ENCODE data around the gene LRP11. TPM values are rescaled to one million over a fixed set of nuclear protein-coding genes. Genes with fewer than 3 reads are reported as not detected.

Gene LRP11
- total and polyA plus RNA-seq, 4 donors, result 15.8 to 39.5 (median 26.5) TPM

GRCh38 chr6:149876241-149876933 lies 12.2 kb upstream of the LRP11 start:
- no peaks in the 10 kb centered on the region for H3K27me3 ChIP-seq (ENCODE audit: control insufficient read depth in 3 of 3, insufficient read depth in 3 of 3, low read length in 2 of 3)
- H3K36me3 ChIP-seq (ENCODE audit: control insufficient read depth in 4 of 4, insufficient read depth in 4 of 4, low read length in 4 of 4), result no peaks in the 10 kb centered on the region
- H3K27ac ChIP-seq (ENCODE audit: low read depth in 1 of 2, low read length in 1 of 2), result no peak overlapping the region
- H3K4me1 ChIP-seq (ENCODE audit: control insufficient read depth in 5 of 5, insufficient read depth in 5 of 5, low read length in 5 of 5), result no peaks in the 10 kb centered on the region
- TF ChIP-seq CTCF (IDR thresholded peaks at IDR 0.05; ENCODE audit: control extremely low read depth, extremely low read depth), result no peak
- 88 to 94% methylated on average over 3 of the region's 3 CpGs for WGBS, 2 donors
- H3K4me3 ChIP-seq, result no peak overlapping the region
- no peaks in the 10 kb centered on the region for H3K9me3 ChIP-seq (ENCODE audit: control insufficient read depth in 4 of 4, insufficient read depth in 3 of 4, low read length in 3 of 4)
- DNase-seq (no peak), ATAC-seq (ENCODE audit: insufficient read depth, low FRiP score) (no peak)
- H3K9ac ChIP-seq (ENCODE audit: insufficient read depth in 1 of 2, low read length in 2 of 2), result no peak overlapping the region

DNA sequence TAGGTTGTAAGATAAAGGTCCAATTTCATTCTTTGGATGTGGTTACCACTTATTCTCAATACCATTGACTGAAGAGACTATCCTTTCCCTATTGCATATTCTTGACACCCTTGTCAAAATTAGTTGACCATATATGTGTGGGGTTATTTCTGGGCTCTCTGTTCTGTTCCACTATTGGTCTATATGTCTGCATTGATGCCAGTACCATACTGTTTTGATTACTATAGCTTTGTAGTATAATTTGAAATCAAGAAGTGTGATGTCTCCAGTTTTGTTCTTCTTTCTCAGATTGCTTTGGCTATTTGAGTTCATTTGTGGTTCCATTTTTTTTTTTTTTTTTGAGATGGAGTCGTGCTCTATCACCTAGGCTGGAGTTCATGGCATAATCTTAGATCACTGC lies 8.1 kb upstream of the LRP11 start:
- Histone ChIP-seq H3K9ac (ENCODE audit: insufficient read depth in 1 of 2, low read length in 2 of 2) (no peak overlapping the region), H3K4me3 (no peak overlapping the region), H3K9me3 (ENCODE audit: control insufficient read depth in 4 of 4, insufficient read depth in 3 of 4, low read length in 3 of 4) (no peaks in the 10 kb centered on the region), H3K4me1 (ENCODE audit: control insufficient read depth in 5 of 5, insufficient read depth in 5 of 5, low read length in 5 of 5) (no peaks in the 10 kb centered on the region), H3K27me3 (ENCODE audit: control insufficient read depth in 3 of 3, insufficient read depth in 3 of 3, low read length in 2 of 3) (no peaks in the 10 kb centered on the region), H3K36me3 (ENCODE audit: control insufficient read depth in 4 of 4, insufficient read depth in 4 of 4, low read length in 4 of 4) (no peaks in the 10 kb centered on the region), H3K27ac (ENCODE audit: low read depth in 1 of 2, low read length in 1 of 2) (no peak overlapping the region)
- no peak for ATAC-seq (ENCODE audit: insufficient read depth, low FRiP score)
- 86 to 88% methylated on average over 1 of the region's 1 CpG for WGBS, 2 donors
- no peak for DNase-seq
- TF ChIP-seq CTCF (IDR thresholded peaks at IDR 0.05; ENCODE audit: control extremely low read depth, extremely low read depth), result no peak

DNA sequence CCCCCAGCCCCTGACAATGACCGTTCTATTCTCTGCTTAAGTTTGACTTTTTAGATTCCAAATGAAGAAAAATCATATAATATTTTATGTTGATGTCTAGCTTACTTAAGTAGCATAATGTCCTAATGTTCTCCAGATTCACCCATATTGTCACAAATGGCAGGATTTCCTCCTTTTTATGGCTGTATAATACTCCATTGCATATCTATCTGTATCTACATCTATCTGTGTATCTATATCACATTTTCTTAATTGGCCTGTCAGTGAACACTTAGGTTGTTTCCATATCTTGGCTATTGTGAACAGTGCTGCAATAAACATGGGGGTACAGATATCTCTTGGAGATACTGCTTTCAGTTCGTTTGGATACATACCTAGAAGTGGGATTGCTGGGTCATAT lies 7.0 kb upstream of the LRP11 start:
- H3K36me3 ChIP-seq (ENCODE audit: control insufficient read depth in 4 of 4, insufficient read depth in 4 of 4, low read length in 4 of 4), result no peaks in the 10 kb centered on the region
- no peak for TF ChIP-seq CTCF (IDR thresholded peaks at IDR 0.05; ENCODE audit: control extremely low read depth, extremely low read depth)
- H3K27me3 ChIP-seq (ENCODE audit: control insufficient read depth in 3 of 3, insufficient read depth in 3 of 3, low read length in 2 of 3), result no peaks in the 10 kb centered on the region
- no peaks in the 10 kb centered on the region for H3K4me1 ChIP-seq (ENCODE audit: control insufficient read depth in 5 of 5, insufficient read depth in 5 of 5, low read length in 5 of 5)
- WGBS, 2 donors, result 90 to 93% methylated on average over 2 of the region's 2 CpGs
- no peak overlapping the region for H3K9ac ChIP-seq (ENCODE audit: insufficient read depth in 1 of 2, low read length in 2 of 2)
- no peak overlapping the region for H3K4me3 ChIP-seq
- H3K27ac ChIP-seq (ENCODE audit: low read depth in 1 of 2, low read length in 1 of 2), result no peak overlapping the region
- H3K9me3 ChIP-seq (ENCODE audit: control insufficient read depth in 4 of 4, insufficient read depth in 3 of 4, low read length in 3 of 4), result no peaks in the 10 kb centered on the region
- ATAC-seq (ENCODE audit: insufficient read depth, low FRiP score), result no peak
- DNase-seq, result no peak

All from lung (tissue), 12 donors.